ENCODE measurements around the gene HOXC4. TPM values are rescaled to one million over a fixed set of nuclear protein-coding genes. Genes with fewer than 3 reads are reported as not detected.

Gene HOXC4
- total RNA-seq, 1 experiment from 2014 or later: 4.1 TPM

DNA sequence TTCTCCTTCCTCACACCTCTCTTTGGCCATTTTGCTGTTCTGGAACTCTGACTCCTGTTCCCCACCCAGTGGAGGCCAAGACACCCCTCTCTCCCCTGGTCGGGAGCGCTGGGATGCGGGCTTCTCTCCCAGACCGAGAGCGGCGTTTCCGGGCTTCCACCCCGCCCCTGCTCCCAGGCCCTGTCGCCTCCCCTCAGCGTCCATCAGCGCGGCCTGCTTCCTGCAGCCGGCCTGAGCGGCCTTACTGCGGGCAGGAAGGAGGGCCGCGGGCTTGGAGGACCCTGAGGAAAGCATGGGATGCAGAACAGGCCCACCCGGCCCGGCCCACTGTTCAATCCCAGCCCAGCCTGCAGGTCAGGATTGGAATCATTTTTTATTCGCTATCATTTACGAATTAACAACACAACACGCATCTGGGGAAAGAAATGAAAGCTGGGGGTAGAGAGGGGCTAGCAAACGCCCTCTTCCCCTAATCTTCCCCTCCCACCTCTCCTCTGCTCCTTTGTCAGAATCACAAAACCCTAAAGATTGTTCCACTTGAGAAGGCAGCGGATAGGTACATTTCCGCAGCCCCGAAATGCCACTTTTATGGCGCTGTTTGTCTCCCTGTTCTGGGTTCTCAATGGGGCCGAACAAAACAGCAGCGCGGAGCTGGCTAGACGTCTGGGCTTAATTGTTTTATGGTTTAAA is 48.6 kb upstream of the HOXC4 start:
- Histone ChIP-seq H3K36me3 (ENCODE audit: control insufficient read depth, insufficient read depth, low read length) (no peaks in the 10 kb centered on the region), H3K9me3 (no peaks in the 10 kb centered on the region), H3K4me3 (ENCODE audit: low read depth, low read length) (no peak overlapping the region; the same call in 1 of the 2 replicates), H3K4me1 (peaks cover 32% of the 10 kb centered on the region), H3K27me3 (replicated peaks; ENCODE audit: control insufficient read depth, insufficient read depth, low read length) (no peaks in the 10 kb centered on the region)
- no peaks in the 10 kb centered on the region for H3K9me3 Mint-ChIP-seq (ENCODE audit: unreplicated experiment)
- ChIA-PET POLR2A (no interaction called here), CTCF (interaction anchor here (0.7 to 5.3 kb wide), 6 partner anchors 10 to 203 kb away, joined by 3 to 80 read pairs (median 6); partner anchors contain the start of gene HOXC6)
- TF ChIP-seq, protein P1, sequence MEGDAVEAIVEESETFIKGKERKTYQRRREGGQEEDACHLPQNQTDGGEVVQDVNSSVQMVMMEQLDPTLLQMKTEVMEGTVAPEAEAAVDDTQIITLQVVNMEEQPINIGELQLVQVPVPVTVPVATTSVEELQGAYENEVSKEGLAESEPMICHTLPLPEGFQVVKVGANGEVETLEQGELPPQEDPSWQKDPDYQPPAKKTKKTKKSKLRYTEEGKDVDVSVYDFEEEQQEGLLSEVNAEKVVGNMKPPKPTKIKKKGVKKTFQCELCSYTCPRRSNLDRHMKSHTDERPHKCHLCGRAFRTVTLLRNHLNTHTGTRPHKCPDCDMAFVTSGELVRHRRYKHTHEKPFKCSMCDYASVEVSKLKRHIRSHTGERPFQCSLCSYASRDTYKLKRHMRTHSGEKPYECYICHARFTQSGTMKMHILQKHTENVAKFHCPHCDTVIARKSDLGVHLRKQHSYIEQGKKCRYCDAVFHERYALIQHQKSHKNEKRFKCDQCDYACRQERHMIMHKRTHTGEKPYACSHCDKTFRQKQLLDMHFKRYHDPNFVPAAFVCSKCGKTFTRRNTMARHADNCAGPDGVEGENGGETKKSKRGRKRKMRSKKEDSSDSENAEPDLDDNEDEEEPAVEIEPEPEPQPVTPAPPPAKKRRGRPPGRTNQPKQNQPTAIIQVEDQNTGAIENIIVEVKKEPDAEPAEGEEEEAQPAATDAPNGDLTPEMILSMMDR (IDR thresholded peaks at IDR 0.05; ENCODE audit: insufficient read depth in 1 of 2, low read depth in 1 of 2, low read length in 1 of 2, severe bottlenecking in 1 of 2, unreplicated experiment in 1 of 2): no peak
- peaks cover 6% of the 10 kb centered on the region for H3K36me3 Mint-ChIP-seq (ENCODE audit: insufficient read depth, unreplicated experiment)
- no TSS peak for BruUV-seq (replicated peaks)
- peak overlapping the region; percentile 87 for H3K4me3 Mint-ChIP-seq (ENCODE audit: unreplicated experiment)
- H3K4me1 Mint-ChIP-seq (ENCODE audit: low read depth, unreplicated experiment): peaks cover 7% of the 10 kb centered on the region
- no peak for DNase-seq
- no peak overlapping the region for H3K27ac Mint-ChIP-seq (ENCODE audit: unreplicated experiment)
- H3K27me3 Mint-ChIP-seq (ENCODE audit: insufficient read depth, unreplicated experiment): no peaks in the 10 kb centered on the region
- intact Hi-C loops (cut with micrococcal nuclease; ENCODE audit: unreplicated experiment): no loop called here

DNA sequence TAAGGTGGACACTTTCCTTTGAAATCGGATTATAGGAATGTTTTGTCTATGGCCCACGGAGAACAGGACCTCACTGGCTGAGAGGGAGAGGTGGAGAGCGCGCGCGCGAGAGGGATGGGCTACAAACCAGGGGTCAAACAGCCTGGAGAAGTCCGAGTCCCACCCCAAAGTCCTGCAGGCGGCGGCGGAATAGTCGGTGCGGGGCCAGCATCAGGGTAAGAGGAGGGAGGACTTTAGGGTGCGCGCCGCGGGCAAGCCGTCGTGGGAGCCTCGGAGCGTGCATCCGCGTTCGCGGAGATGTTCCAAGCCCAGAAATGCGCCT is 48.1 kb upstream of the HOXC4 start:
- H3K4me3 Mint-ChIP-seq (ENCODE audit: unreplicated experiment): peak overlapping the region; percentile 87
- CTCF ChIA-PET: interaction anchor here (0.6 to 5.3 kb wide), 20 partner anchors 8 to 320 kb away, joined by 3 to 84 read pairs (median 4); partner anchors contain the start of genes COPZ1, HOXC10, HOXC13 and HOXC5
- Histone ChIP-seq H3K4me3 (ENCODE audit: low read depth, low read length) (peak overlapping the region; percentile 23), H3K36me3 (ENCODE audit: control insufficient read depth, insufficient read depth, low read length) (no peaks in the 10 kb centered on the region), H3K27me3 (replicated peaks; ENCODE audit: control insufficient read depth, insufficient read depth, low read length) (no peaks in the 10 kb centered on the region), H3K9me3 (no peaks in the 10 kb centered on the region), H3K4me1 (peaks cover 36% of the 10 kb centered on the region)
- TF ChIP-seq, protein P1 (IDR thresholded peaks at IDR 0.05; ENCODE audit: insufficient read depth in 1 of 2, low read depth in 1 of 2, low read length in 1 of 2, severe bottlenecking in 1 of 2, unreplicated experiment in 1 of 2): no peak
- H3K4me1 Mint-ChIP-seq (ENCODE audit: low read depth, unreplicated experiment): peaks cover 7% of the 10 kb centered on the region
- DNase-seq: no peak
- intact Hi-C loops (cut with micrococcal nuclease; ENCODE audit: unreplicated experiment): no loop called here
- no peaks in the 10 kb centered on the region for H3K9me3 Mint-ChIP-seq (ENCODE audit: unreplicated experiment)
- peaks cover 6% of the 10 kb centered on the region for H3K36me3 Mint-ChIP-seq (ENCODE audit: insufficient read depth, unreplicated experiment)
- H3K27me3 Mint-ChIP-seq (ENCODE audit: insufficient read depth, unreplicated experiment): no peaks in the 10 kb centered on the region
- POLR2A ChIA-PET: interaction anchor here (0.5 to 2.1 kb wide), 3 partner anchors 12 to 196 kb away, joined by 4 to 25 read pairs (median 6); no protein-coding TSS in a partner anchor
- BruUV-seq (replicated peaks): no TSS peak
- H3K27ac Mint-ChIP-seq (ENCODE audit: unreplicated experiment): no peak overlapping the region

DNA sequence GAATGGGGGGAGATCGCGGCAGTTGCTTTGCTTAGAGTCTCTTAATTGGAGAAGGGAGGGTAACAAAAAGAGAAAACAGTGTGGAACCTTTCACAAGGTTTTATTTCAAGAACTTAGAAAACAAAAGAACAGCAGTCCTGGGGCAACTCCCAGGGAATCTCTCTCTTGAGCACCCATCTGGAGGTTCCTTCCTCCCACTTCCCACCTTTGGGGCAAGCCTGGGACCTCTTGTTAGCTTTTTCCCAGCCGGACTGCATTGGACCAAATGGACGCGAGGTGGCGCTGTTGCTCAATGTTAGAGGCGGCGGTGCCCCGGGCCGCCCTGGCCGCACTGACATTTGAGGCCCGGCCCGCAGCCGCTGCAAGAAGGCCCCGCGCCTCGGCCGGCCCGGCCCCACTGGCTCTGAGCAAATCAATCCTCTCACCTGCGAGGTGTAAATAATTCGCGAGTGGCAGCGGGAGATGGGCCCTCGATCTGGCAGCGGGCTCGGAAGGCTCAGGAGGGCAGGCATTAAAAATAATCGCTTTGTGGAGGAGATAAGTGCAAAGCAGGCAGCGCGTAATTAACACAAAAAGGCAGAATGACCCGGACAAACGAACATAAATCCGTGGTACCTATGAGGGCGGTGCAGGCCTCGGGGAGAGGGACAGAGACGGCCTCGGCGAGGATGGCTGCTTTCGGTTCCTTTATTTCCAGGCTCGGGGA is 47.6 kb upstream of the HOXC4 start:
- intact Hi-C loops (cut with micrococcal nuclease; ENCODE audit: unreplicated experiment): loop anchor here (1.0 kb wide), 7 partner anchors 22 to 209 kb away; partner anchors contain the start of gene HOXC6

More for the DNA sequence above, 47.6 kb upstream of the HOXC4 start:
- TF ChIP-seq, protein P1 (IDR thresholded peaks at IDR 0.05; ENCODE audit: insufficient read depth in 1 of 2, low read depth in 1 of 2, low read length in 1 of 2, severe bottlenecking in 1 of 2, unreplicated experiment in 1 of 2): peak; percentile 85 to 90
- peak; percentile 82 to 92 for DNase-seq
- Mint-ChIP-seq H3K9me3 (ENCODE audit: unreplicated experiment) (no peaks in the 10 kb centered on the region), H3K4me1 (ENCODE audit: low read depth, unreplicated experiment) (peaks cover 9% of the 10 kb centered on the region), H3K27me3 (ENCODE audit: insufficient read depth, unreplicated experiment) (no peaks in the 10 kb centered on the region), H3K27ac (ENCODE audit: unreplicated experiment) (peak overlapping the region; percentile 58), H3K36me3 (ENCODE audit: insufficient read depth, unreplicated experiment) (peaks cover 6% of the 10 kb centered on the region), H3K4me3 (ENCODE audit: unreplicated experiment) (peak overlapping the region; percentile 87)
- ChIA-PET POLR2A (interaction anchor here (0.5 to 2.1 kb wide), 6 partner anchors 11 to 825 kb away, joined by 3 to 25 read pairs (median 6); partner anchors contain the start of genes CSAD, HOXC5 and ZNF740), CTCF (interaction anchor here (0.6 to 5.3 kb wide), 26 partner anchors 8 to 319 kb away, joined by 3 to 84 read pairs (median 5); partner anchors contain the start of genes COPZ1, HOXC10, HOXC13 and HOXC5)
- Histone ChIP-seq H3K36me3 (ENCODE audit: control insufficient read depth, insufficient read depth, low read length) (no peaks in the 10 kb centered on the region), H3K4me3 (ENCODE audit: low read depth, low read length) (peak overlapping the region; percentile 53), H3K4me1 (peaks cover 41% of the 10 kb centered on the region), H3K27me3 (replicated peaks; ENCODE audit: control insufficient read depth, insufficient read depth, low read length) (no peaks in the 10 kb centered on the region), H3K9me3 (no peaks in the 10 kb centered on the region)
- TSS peak; percentile 80 for BruUV-seq (replicated peaks)
